Central memory CD8-positive, alpha-beta T cell (primary cell): Measurements from ENCODE around the gene GRIK1.

Experiments
- ATAC-seq: fragments of 150-1000 bp; cut with Tn5 transposase; replicated peaks from 2 replicates; pipeline ENCODE4 v1.10.0; 2022; ENCODE audit warnings: mild to moderate bottlenecking, moderate FRiP score, moderate number of reproducible peaks; ENCODE audit not compliant: poor library complexity, severe bottlenecking; ENCODE audit errors: extremely low read depth
- DNase-seq, 2 donors: peaks; one replicate each; pipeline ENCODE4 v3.0.0; 2021; ENCODE audit warnings: low spot score in 2 of 2
- H3K27ac Mint-ChIP-seq: one replicate; pipeline ENCODE4 v1.8.0; 2022; ENCODE audit warnings: low read depth, mild to moderate bottlenecking, moderate library complexity, mixed read lengths
- H3K27me3 Mint-ChIP-seq: one replicate; pipeline ENCODE4 v1.8.0; 2022; ENCODE audit warnings: mixed read lengths
- H3K36me3 Mint-ChIP-seq: one replicate; pipeline ENCODE4 v1.8.0; 2022; ENCODE audit warnings: mild to moderate bottlenecking, moderate library complexity, mixed read lengths; ENCODE audit not compliant: insufficient read depth
- H3K4me1 Mint-ChIP-seq: one replicate; pipeline ENCODE4 v1.8.0; 2022; ENCODE audit warnings: mixed read lengths
- H3K4me3 Mint-ChIP-seq: one replicate; pipeline ENCODE4 v1.8.0; 2022; ENCODE audit warnings: mild to moderate bottlenecking, moderate library complexity, mixed read lengths
- H3K9me3 Mint-ChIP-seq: one replicate; pipeline ENCODE4 v1.8.0; 2022; ENCODE audit warnings: mixed read lengths

GRIK1 gene

DNA sequence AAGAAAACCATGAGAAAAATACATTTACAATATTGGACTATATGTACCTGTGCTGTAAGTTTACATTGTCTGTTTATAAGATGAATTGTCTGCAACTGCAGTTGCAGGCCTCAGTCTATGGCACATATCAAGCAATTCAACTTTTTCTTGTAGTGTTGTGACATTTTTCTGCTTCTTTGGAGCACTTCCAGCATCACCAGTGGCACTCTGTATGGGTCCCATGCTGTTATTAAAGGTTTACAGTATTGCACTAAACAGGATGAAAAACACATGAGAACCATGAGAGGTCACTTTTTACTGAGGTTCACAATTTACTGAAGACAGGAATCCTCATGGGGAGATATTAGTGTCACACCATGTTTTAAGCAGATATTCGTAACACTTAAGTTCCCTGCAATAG lies 118.6 kb downstream of the GRIK1 start:
- DNase-seq (no peak), ATAC-seq (no peak)
- no peaks in the 10 kb centered on the region for H3K27me3 Mint-ChIP-seq
- H3K4me3 Mint-ChIP-seq, result no peak overlapping the region
- peaks cover 6% of the 10 kb centered on the region for H3K9me3 Mint-ChIP-seq
- H3K27ac Mint-ChIP-seq, result no peak overlapping the region
- no peaks in the 10 kb centered on the region for H3K4me1 Mint-ChIP-seq
- no peaks in the 10 kb centered on the region for H3K36me3 Mint-ChIP-seq

DNA sequence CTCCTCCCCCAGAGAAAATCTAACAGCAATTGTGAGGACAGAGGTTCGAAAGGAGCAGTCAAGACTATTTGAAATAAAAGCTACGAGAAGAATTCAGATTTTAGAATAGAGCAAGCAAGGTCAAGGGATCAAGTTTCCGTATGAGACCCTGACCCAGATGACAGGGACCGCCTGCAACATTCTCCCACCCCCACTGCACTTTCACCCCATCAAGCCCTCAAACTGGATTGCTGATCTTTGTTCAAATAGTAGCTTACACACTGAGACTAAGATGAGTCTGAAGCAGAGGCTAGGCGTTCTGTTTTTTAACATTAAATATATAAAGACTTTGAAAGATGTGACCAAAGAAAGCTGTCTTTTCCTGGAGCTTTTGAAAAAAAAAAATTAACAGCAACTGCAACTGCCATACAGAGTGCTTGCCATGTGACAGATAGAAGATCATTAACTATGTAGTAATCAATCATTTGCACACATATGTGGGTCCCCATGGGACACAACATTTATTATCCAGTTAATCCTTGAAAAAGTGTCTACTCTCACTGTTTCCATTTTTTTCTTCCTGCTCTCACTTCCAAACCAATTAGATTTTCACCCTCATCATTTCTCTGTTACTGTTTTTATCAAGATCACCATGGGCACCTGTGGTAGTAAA lies 120.0 kb downstream of the GRIK1 start:
- peaks cover 6% of the 10 kb centered on the region for H3K9me3 Mint-ChIP-seq
- H3K27me3 Mint-ChIP-seq, result no peaks in the 10 kb centered on the region
- no peak for DNase-seq
- no peak for ATAC-seq
- no peak overlapping the region for H3K4me3 Mint-ChIP-seq
- H3K4me1 Mint-ChIP-seq, result no peaks in the 10 kb centered on the region
- H3K36me3 Mint-ChIP-seq, result no peaks in the 10 kb centered on the region
- no peak overlapping the region for H3K27ac Mint-ChIP-seq

DNA sequence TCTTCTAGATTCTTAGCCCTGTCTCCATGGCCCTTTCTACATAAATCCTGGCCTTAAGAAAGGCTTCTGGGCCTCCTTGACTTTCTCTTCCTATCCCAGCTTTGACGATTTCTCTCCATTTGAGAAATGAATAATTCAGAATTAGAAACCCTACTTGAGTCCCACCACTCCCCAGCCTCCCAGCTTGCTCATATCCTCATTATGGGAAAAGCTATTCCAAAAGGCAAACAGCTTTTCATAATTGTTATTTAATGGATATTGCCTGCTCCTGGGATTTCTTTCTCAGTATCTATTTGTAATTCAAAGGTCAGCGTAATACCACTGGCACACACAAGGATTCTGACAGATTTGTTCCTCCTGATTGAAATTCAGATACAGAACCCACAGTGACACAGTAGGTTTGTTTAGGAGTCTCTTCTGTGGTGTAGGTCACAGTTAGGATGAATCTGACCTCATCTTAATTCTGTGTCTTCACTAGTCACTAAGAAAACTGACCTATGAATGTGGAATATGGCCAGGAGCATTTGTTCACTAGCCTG lies 121.3 kb downstream of the GRIK1 start:
- Mint-ChIP-seq H3K27me3 (no peaks in the 10 kb centered on the region), H3K27ac (no peak overlapping the region), H3K9me3 (peaks cover 6% of the 10 kb centered on the region), H3K36me3 (no peaks in the 10 kb centered on the region), H3K4me1 (no peaks in the 10 kb centered on the region), H3K4me3 (no peak overlapping the region)
- DNase-seq, result no peak
- no peak for ATAC-seq

DNA sequence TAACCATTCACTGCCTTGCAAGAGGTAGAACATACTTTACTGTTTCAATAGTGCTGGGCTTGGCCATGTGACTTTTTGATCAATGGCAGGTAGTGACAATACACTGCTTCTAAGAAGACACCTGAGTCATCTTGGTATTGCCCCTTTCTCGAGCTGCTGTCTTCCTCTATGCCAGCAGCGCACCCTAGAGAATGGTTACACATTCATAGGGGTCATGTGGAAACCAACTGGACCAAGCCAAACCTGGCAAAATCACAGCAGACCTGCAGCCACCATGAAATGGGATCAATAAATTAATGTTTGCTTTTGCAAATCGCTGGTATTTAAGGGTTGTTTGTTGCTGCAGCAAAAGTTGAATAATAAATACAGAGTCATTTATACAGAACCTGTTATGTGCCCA lies 122.3 kb downstream of the GRIK1 start:
- Mint-ChIP-seq H3K36me3 (no peaks in the 10 kb centered on the region), H3K27me3 (no peaks in the 10 kb centered on the region), H3K4me3 (no peak overlapping the region), H3K27ac (no peak overlapping the region), H3K4me1 (no peaks in the 10 kb centered on the region), H3K9me3 (peaks cover 6% of the 10 kb centered on the region)
- no peak for DNase-seq
- ATAC-seq, result no peak

DNA sequence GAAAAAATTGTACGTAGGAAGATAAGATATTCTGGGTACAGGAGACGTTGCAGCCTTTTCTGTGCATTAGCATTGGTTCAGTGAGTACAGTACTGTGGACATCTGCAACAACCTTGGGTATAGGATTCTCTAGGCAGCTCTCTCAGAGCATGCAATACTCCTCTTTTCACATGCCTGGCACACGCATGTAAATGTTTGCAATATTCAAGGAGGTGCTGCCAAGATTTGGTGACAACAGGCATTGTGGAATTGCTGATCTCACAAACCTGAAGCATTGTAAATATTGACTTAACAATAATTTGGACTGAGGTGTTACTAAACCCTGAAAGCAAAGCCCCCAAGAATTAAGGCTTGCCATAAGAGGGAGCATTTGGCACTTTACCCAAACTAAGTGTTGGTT lies 126.8 kb downstream of the GRIK1 start:
- Mint-ChIP-seq H3K27ac (no peak overlapping the region), H3K4me3 (no peak overlapping the region), H3K36me3 (peaks cover 1% of the 10 kb centered on the region), H3K27me3 (no peaks in the 10 kb centered on the region), H3K4me1 (no peaks in the 10 kb centered on the region), H3K9me3 (peaks cover 11% of the 10 kb centered on the region)
- DNase-seq, result no peak
- ATAC-seq, result no peak

DNA sequence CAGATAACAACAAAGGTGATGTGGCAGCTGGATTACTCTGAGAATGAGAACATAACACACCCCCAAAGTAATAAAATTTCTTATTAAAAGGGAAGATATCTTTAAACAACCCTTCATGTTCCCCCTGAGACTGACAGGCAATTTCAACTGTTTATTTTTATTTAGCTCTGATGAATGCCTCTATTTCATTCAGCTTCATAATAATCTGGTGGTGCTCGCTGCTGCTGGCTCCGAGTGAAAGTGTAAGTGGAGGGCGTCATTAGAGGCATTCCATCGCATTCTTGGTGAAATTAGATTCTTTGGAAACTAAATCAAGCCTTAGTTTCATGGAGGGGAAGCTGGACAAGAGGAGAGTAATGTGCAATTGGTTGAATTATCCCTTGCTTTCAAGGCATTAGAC lies 128.9 kb downstream of the GRIK1 start:
- Mint-ChIP-seq H3K4me1 (no peaks in the 10 kb centered on the region), H3K27ac (no peak overlapping the region), H3K27me3 (no peaks in the 10 kb centered on the region), H3K36me3 (peaks cover 1% of the 10 kb centered on the region), H3K4me3 (no peak overlapping the region), H3K9me3 (peaks cover 5% of the 10 kb centered on the region)
- ATAC-seq (no peak), DNase-seq (no peak)

DNA sequence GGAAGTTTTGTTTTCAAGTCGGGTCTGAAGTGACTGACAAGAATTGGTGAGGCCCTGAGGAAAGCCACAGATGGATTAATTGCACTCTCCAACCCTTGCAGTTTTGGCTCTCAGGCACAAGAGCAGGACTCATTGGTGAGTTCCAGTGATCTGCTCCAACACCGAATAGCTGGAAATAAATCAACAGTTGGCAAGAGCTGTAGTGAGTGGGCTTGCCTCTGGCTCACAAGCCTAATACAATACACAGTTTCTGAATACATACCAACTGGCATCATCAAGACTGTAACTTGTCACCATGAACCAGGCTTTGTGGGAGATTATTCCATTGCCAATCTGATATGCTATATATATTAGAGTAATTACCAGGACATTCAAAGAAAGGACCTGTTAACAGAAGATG lies 131.6 kb downstream of the GRIK1 start:
- H3K4me1 Mint-ChIP-seq, result no peaks in the 10 kb centered on the region
- H3K4me3 Mint-ChIP-seq, result no peak overlapping the region
- H3K27me3 Mint-ChIP-seq, result no peaks in the 10 kb centered on the region
- ATAC-seq (no peak), DNase-seq (no peak)
- peaks cover 5% of the 10 kb centered on the region for H3K9me3 Mint-ChIP-seq
- H3K36me3 Mint-ChIP-seq, result peaks cover 1% of the 10 kb centered on the region
- H3K27ac Mint-ChIP-seq, result no peak overlapping the region

DNA sequence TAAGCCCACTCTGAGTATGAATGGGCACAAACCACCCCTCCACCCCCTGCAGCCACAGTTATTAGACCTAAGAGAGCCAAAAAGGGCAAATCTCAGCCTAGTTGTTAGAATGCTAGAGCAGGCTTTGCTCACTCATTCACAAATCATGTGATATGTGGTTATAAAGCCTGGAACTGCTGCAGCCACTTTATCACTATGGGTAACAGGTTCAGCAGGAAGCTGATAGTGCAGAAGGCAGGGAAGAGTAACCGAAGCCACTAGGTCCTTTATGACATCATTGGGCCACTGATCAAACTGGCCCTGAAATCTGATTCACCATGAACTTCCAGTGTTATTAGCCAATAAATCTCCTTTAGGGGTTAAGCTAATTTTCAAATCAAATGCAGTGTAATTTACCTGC lies 134.7 kb downstream of the GRIK1 start:
- peaks cover 7% of the 10 kb centered on the region for H3K9me3 Mint-ChIP-seq
- no peak for ATAC-seq
- H3K36me3 Mint-ChIP-seq, result peaks cover 1% of the 10 kb centered on the region
- no peak overlapping the region for H3K4me3 Mint-ChIP-seq
- DNase-seq, result no peak
- no peaks in the 10 kb centered on the region for H3K4me1 Mint-ChIP-seq
- no peaks in the 10 kb centered on the region for H3K27me3 Mint-ChIP-seq
- no peak overlapping the region for H3K27ac Mint-ChIP-seq

DNA sequence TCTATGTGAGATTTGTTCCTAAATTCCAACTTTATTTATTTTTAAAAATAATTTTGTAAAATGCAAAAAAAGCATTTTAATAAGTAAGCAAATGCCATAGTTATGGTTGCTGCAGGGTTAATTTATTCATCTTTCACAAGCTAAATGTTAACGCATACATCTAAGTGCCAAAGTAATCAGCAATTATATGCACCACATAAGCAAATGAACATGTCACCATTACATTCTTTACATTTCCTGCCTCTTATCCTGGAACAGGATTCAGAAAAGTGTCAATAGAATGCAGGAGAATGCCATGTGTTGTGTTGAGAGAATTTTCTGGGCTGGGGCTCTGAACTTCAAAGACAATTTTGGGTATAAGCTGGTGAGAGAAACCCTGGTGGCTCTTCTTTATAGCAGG lies 136.6 kb downstream of the GRIK1 start:
- Mint-ChIP-seq H3K4me3 (no peak overlapping the region), H3K4me1 (no peaks in the 10 kb centered on the region), H3K27ac (no peak overlapping the region), H3K27me3 (no peaks in the 10 kb centered on the region), H3K36me3 (no peaks in the 10 kb centered on the region), H3K9me3 (peaks cover 7% of the 10 kb centered on the region)
- DNase-seq (no peak), ATAC-seq (no peak)

DNA sequence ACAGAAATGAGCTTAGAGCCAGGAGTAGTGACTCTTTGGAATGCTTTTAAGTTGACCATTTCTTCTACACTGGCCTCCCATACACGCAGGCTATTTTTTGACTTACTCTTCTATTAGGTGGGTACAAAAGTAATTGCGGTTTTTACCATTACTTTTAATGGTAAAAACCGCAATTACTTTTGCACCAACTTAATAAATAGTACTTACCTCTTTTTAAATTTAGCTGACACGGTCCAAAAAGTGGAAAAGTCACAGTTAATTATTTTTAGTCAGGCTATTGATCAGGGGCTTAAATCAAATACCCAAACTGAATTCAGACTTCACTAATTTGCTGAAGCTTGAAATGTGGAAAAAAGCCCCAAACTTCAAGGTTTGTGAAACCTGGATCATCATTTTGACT lies 138.7 kb downstream of the GRIK1 start:
- no peaks in the 10 kb centered on the region for H3K27me3 Mint-ChIP-seq
- ATAC-seq (no peak), DNase-seq (no peak)
- H3K27ac Mint-ChIP-seq, result no peak overlapping the region
- peaks cover 7% of the 10 kb centered on the region for H3K9me3 Mint-ChIP-seq
- H3K36me3 Mint-ChIP-seq, result no peaks in the 10 kb centered on the region
- H3K4me1 Mint-ChIP-seq, result no peaks in the 10 kb centered on the region
- no peak overlapping the region for H3K4me3 Mint-ChIP-seq

DNA sequence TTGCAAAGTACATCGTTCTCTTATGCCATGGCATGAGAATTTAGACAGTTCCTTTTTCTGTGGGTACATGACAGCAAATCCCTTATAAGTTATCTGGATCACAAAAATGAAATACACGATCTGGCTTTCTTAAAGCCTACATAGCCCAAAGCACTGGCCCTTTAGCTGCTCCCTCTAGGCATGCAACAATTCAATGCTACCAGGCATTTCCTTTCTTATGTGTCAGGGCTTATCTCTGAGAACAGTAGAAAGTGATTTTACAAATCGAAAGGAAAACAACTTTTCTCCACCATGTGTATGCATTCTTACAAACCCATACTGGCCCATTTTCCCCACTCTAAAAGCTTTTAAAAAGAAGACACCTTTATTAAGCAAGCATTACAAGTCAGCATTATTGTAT lies 139.7 kb downstream of the GRIK1 start:
- ATAC-seq, result no peak
- Mint-ChIP-seq H3K27me3 (no peaks in the 10 kb centered on the region), H3K27ac (no peak overlapping the region), H3K9me3 (peaks cover 7% of the 10 kb centered on the region), H3K4me1 (no peaks in the 10 kb centered on the region), H3K36me3 (no peaks in the 10 kb centered on the region), H3K4me3 (no peak overlapping the region)
- DNase-seq, result no peak

DNA sequence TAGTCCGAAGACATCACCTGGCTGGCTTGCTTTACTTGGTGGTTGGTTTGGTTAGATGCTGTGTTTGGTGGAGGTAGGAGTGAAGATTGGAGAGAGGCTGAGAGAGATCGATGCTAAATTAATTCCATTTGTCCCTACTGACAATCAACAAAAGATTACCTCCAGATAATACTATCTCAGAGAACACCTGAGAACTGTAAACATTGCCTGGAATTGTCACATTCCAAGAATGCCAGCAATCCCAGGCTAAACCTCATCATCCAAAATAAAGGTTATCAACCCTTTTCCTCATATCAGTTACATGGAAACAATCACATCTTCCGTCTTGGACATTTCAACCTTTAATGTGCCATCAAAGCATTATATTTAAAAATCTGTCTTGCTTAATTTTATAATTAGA lies 141.0 kb downstream of the GRIK1 start:
- H3K9me3 Mint-ChIP-seq, result peaks cover 7% of the 10 kb centered on the region
- no peak for DNase-seq
- H3K4me3 Mint-ChIP-seq, result no peak overlapping the region

DNA sequence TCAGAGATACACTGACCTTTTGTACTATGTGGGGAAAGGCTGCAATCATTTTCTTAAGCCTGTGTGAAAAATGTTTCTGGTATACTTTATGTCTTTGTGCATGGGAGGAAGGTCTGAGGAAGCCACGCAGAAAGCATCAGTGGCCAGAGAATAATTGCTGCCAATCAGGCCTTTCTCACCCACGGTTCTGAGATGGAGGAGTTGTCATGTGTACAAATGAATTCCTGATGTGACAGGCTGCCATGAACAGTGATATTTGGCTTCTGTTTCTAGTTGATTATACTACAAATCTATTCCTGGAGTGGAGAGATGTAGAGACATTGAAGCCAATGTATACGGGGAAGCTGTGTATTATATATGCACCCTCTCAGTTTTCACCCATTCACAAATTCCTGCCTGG lies 142.6 kb downstream of the GRIK1 start:
- Mint-ChIP-seq H3K27ac (no peak overlapping the region), H3K4me3 (no peak overlapping the region), H3K36me3 (no peaks in the 10 kb centered on the region), H3K9me3 (peaks cover under 1% of the 10 kb centered on the region), H3K4me1 (no peaks in the 10 kb centered on the region), H3K27me3 (no peaks in the 10 kb centered on the region)
- no peak for ATAC-seq
- DNase-seq, result no peak

More for the DNA sequence above, 141.0 kb downstream of the GRIK1 start:
- ATAC-seq, result no peak
- no peaks in the 10 kb centered on the region for H3K27me3 Mint-ChIP-seq
- H3K4me1 Mint-ChIP-seq, result no peaks in the 10 kb centered on the region
- H3K27ac Mint-ChIP-seq, result no peak overlapping the region
- H3K36me3 Mint-ChIP-seq, result no peaks in the 10 kb centered on the region
